NB4 (cell line): ENCODE measurements around the gene AKR1C1.
"Not testable (repeated sequence)": the region's sequence is repeated elsewhere in the genome, so short reads cannot be mapped to it uniquely, and the experiment has no call there.

ENCODE experiments used
- DNase-seq: peaks from one replicate; pipeline ENCODE4 v3.0.0; 2010; ENCODE audit warnings: low read depth
- H3K4me3 ChIP-seq: one replicate; pipeline ENCODE4 v1.5.1; 2011; ENCODE audit warnings: mild to moderate bottlenecking, low read depth, low read length, moderate library complexity
- CTCF ChIP-seq: IDR thresholded peaks from one replicate; pipeline ENCODE4 v1.5.1; 2012; ENCODE audit warnings: low read depth, low read length
- MYC ChIP-seq: IDR thresholded peaks from 2 replicates; pipeline ENCODE4 v1.6.1; 2011; ENCODE audit warnings: low read depth, low read length
- POLR2A ChIP-seq: IDR thresholded peaks from 2 replicates; pipeline ENCODE4 v1.6.1; 2011; ENCODE audit warnings: mild to moderate bottlenecking; ENCODE audit not compliant: insufficient read length; ENCODE audit errors: extremely low read depth
- TF ChIP-seq, protein P1 (sequence below): IDR thresholded peaks from 2 replicates; pipeline ENCODE4 v1.6.1; 2011; ENCODE audit warnings: low read depth, low read length

Gene AKR1C1

DNA sequence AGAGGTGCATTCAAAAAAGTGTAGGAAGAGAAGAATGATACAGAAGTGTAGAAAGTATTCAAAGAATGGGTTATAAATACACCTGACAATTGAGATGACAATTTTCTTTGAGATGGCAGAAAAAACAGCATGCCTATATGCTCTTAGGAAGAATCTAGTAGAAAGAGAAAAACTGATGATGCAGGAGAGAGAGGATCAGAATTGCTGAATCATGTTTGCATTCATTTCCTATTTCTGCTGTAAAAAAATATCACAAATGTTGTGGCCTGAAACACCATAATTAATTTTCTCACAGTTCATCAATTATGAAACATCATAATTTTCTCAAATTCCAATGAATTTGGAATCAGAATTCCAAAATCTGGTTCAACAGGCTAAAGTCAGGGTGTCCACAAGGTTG lies 9.8 kb upstream of the AKR1C1 start:
- TF ChIP-seq, protein P1, sequence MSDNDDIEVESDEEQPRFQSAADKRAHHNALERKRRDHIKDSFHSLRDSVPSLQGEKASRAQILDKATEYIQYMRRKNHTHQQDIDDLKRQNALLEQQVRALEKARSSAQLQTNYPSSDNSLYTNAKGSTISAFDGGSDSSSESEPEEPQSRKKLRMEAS, result no peak
- TF ChIP-seq MYC (no peak), CTCF (no peak), POLR2A (no peak)
- H3K4me3 ChIP-seq, result no peak overlapping the region
- no peak for DNase-seq

GRCh38 chr10:4956088-4956487 lies 7.1 kb upstream of the AKR1C1 start:
- H3K4me3 ChIP-seq, DNase-seq: not testable (repeated sequence)

DNA sequence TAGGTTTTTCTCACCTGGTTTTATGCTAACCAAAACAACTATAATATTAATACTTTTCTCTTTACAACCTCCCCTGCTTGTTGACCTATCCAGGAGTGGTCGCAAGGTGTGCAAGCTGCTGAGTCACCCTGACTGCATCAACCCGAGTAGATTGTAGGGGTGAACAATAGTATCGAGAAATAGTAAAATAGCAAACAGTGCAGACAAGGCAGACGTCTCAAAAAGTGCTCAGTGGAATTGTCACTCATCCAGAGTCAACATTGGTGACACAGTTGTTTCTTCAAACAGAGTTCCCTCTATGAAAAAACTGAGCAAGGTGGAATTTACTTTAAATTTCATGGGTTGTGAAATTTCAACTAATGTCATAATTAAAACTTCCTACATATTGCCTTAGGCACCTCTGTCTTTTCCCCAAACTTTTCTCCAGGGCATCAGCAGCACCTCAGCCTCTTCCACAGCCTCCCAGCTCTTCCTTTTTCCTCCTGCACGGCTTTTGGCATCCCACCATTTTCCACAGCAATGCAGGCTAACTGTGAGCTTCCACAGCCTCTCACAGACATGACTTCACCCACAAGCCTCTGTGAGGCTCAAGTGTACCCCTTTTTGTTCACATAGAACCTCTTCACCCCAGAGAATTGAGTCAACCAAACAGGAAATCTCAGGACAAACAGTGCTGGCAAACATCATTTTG lies 6.1 kb upstream of the AKR1C1 start:
- not testable (repeated sequence) for DNase-seq

DNA sequence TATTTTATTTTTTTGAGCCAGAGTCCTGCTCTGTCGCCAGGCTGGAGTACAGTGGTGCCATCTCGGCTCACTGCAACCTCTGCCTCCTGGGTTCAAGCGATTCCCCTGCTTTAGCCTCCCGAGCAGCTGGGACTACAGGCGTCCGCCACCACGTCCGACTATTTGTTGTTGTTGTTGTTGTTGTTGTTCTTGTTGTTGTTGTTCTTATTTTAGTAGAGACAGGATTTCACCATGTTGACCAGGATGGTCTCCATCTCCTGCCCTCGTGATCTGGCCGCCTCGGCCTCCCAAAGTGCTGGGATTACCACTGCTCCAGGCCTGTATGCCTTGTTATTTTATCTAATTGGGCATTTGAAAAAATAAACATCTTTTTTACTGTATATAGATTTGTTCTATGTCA lies 1.7 kb upstream of the AKR1C1 start:
- not testable (repeated sequence) for H3K4me3 ChIP-seq, DNase-seq

More for the DNA sequence above, 6.1 kb upstream of the AKR1C1 start:
- H3K4me3 ChIP-seq, result not testable (repeated sequence)

DNA sequence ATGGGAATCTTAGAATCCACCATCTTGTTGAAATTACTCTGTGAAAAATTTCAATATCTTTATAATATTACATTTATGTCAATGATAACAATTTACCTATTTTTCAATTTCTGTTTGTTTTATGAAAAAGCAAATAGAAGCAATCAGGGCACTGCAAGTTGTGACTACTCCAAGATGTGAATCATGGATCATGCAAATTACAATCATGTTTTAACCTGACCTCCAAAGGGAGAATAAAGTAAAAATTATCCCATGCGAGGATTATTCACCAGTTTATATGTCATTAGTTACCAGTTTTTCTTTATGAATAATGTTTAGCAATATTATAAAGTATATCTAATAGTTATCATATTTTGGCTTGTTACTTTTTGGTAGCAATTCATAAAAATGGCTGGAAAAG lies 907 bp upstream of the AKR1C1 start:
- not testable (repeated sequence) for DNase-seq, H3K4me3 ChIP-seq

DNA sequence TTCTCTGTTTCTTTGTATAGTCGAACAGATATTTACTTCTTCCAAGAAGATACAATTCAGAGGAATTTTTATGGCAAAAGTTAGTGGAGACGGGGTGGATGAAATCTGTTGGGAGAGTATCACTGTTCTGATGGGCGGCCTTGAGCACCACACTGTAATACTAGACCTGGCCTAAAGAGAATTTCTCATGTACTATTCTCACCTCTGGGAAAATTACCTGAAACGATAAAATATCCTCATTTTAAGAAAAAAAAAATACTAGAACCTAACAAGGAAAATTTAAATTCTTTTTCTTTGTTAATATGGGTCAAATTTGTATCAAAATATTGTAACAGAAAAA lies 570 bp downstream of the AKR1C1 start:
- DNase-seq, H3K4me3 ChIP-seq: not testable (repeated sequence)

DNA sequence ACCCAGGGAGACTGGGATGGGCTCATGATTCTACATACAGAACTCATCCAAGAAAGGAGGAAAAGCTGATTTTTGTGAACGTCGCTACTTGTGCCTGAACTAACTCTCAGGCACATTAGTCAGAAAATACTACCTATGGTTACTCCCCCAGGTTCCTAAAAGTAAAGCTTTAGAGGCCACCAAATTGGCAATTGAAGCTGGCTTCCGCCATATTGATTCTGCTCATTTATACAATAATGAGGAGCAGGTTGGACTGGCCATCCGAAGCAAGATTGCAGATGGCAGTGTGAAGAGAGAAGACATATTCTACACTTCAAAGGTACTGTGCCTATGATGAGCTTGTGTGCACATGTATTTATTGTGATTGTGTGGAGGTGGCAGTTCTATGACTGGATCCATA lies 2.5 kb downstream of the AKR1C1 start:
- DNase-seq, H3K4me3 ChIP-seq: not testable (repeated sequence)

DNA sequence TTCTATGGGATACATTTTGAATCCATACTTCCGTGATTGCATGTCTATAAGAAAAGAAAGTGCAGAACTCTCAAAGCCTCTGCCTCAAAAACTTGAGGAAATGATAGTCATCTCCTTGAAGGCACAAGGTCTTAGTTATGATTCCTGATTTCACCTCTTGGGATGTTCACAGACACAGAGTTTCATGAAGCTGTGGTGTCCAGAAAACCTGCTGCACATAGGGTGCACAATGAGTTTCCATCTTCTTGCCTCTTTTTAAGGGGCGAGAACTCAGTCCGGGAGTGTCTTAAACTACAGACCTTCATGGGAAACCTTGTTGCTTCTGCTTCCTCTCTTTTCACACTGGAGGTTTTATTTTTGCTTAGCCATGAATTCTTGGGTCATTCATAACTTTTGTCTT lies 4.0 kb downstream of the AKR1C1 start:
- not testable (repeated sequence) for H3K4me3 ChIP-seq, DNase-seq

DNA sequence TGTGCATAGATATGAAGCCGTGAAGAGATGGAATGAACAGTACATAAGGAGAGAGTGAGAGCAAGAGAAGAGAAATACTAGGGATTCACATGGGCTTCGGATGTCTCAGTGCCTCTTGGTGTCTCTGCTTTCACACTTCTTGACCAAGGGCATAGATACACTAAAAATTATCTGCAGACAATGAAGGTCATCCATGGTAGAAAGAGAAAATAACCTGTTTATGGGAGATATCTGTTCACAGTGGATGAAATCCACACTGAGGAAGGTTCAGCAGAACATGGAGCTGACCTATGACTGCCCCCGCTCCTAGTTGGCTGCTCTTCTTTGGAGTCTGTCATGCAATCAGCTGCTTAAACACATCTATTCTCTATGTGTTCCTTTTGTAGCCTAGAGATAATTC lies 6.1 kb downstream of the AKR1C1 start:
- H3K4me3 ChIP-seq, DNase-seq: not testable (repeated sequence)

DNA sequence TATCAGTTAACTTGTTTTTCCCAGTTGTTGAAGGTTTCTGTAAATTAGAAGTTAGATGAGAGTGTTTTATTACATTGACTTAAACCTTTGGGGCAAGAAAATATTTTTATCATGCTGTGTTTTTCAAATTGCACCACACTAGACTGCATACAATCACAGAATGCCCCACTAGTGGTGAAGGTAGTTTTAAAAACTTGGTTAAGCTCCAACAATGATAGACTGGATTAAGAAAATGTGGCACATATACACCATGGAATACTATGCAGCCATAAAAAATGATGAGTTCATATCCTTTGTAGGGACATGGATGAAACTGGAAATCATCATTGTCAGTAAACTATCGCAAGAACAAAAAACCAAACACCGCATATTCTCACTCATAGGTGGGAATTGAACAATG lies 7.1 kb downstream of the AKR1C1 start:
- H3K4me3 ChIP-seq, DNase-seq: not testable (repeated sequence)

GRCh38 chr10:4972369-4973142 lies 9.3 kb downstream of the AKR1C1 start:
- H3K4me3 ChIP-seq, DNase-seq: not testable (repeated sequence)

- DNase-seq, H3K4me3 ChIP-seq: not testable (repeated sequence)
Observed at GRCh38 chr10:4973294-4973693, 10.1 kb downstream of the AKR1C1 start.

- H3K4me3 ChIP-seq, DNase-seq: not testable (repeated sequence)
Observed at GRCh38 chr10:4974400-4974799, 11.2 kb downstream of the AKR1C1 start.
